GM23248 (cell line): ENCODE data around the gene POU3F3. TPM values are rescaled to one million over a fixed set of nuclear protein-coding genes. Genes with fewer than 3 reads are reported as not detected.

Source experiments
- DNase-seq: peaks from one replicate; pipeline ENCODE4 v3.0.0-alpha.2; 2015
- H2AFZ ChIP-seq: fragments of 200-600 bp; sonication (generic); 2 replicates; pipeline ENCODE4 v1.6.1; 2016; ENCODE audit warnings: antibody characterized with exemption
- H3F3A ChIP-seq: fragments of 200-600 bp; sonication (generic); 2 replicates; pipeline ENCODE4 v1.6.1; 2016; ENCODE audit warnings: mild to moderate bottlenecking, antibody characterized with exemption, mixed run types; ENCODE audit not compliant: insufficient read depth
- H3K27ac ChIP-seq: fragments of 200-600 bp; sonication (generic); 2 replicates; pipeline ENCODE4 v1.5.1; 2016; ENCODE audit warnings: mild to moderate bottlenecking
- H3K27me3 ChIP-seq: fragments of 200-600 bp; sonication (generic); replicated peaks from 2 replicates; pipeline ENCODE4 v1.6.1; 2016; ENCODE audit warnings: mild to moderate bottlenecking; ENCODE audit not compliant: insufficient read depth
- H3K36me3 ChIP-seq: fragments of 200-600 bp; sonication (generic); 2 replicates; pipeline ENCODE4 v1.6.1; 2016; ENCODE audit warnings: low read depth, mild to moderate bottlenecking
- H3K4me1 ChIP-seq: fragments of 200-600 bp; sonication (generic); 2 replicates; pipeline ENCODE4 v1.6.1; 2016; ENCODE audit warnings: mild to moderate bottlenecking; ENCODE audit not compliant: insufficient read depth
- H3K4me2 ChIP-seq: fragments of 200-600 bp; sonication (generic); one replicate; pipeline ENCODE4 v1.6.1; 2016; ENCODE audit warnings: mild to moderate bottlenecking; ENCODE audit not compliant: unreplicated experiment
- H3K4me3 ChIP-seq: fragments of 200-600 bp; sonication (generic); 2 replicates; pipeline ENCODE4 v1.5.1; 2016; ENCODE audit warnings: mild to moderate bottlenecking
- H3K79me2 ChIP-seq: fragments of 200-600 bp; sonication (generic); 2 replicates; pipeline ENCODE4 v1.6.1; 2016; ENCODE audit warnings: mild to moderate bottlenecking; ENCODE audit not compliant: insufficient read depth
- H3K9ac ChIP-seq: fragments of 200-600 bp; sonication (generic); 2 replicates; pipeline ENCODE4 v1.6.1; 2016; ENCODE audit warnings: mild to moderate bottlenecking
- H3K9me2 ChIP-seq: fragments of 200-600 bp; sonication (generic); 2 replicates; pipeline ENCODE4 v1.6.1; 2016; ENCODE audit warnings: mixed run types, mild to moderate bottlenecking, moderate library complexity; ENCODE audit not compliant: insufficient read depth
- H3K9me3 ChIP-seq: fragments of 200-600 bp; sonication (generic); one replicate; pipeline ENCODE4 v1.6.1; 2017; ENCODE audit warnings: low read depth
- H4K20me1 ChIP-seq: fragments of 200-600 bp; sonication (generic); 2 replicates; pipeline ENCODE4 v1.6.0; 2016; ENCODE audit not compliant: insufficient read depth
- EZH2 ChIP-seq: fragments of 200-600 bp; sonication (generic); IDR thresholded peaks from 2 replicates; pipeline ENCODE4 v1.6.1; 2018; ENCODE audit warnings: antibody characterized with exemption, mild to moderate bottlenecking; ENCODE audit not compliant: insufficient read depth, poor library complexity, severe bottlenecking
- EZH2phosphoT487 ChIP-seq: fragments of 200-600 bp; sonication (generic); IDR thresholded peaks from 2 replicates; pipeline ENCODE4 v1.6.1; 2018; ENCODE audit warnings: antibody characterized with exemption, moderate library complexity, mild to moderate bottlenecking, low read depth; ENCODE audit not compliant: insufficient read depth
- WGBS, 2 experiments: methylation state at CpG; one replicate each; pipeline ENCODE4 v1.1.6; 2015 to 2017; ENCODE audit warnings: low lambda C conversion rate in 2 of 2, low coverage in 1 of 2; ENCODE audit errors: missing lambda C conversion rate in 2 of 2; 5-methylcytosine and 5-hydroxymethylcytosine counted together
- in situ Hi-C: fragments of 300-500 bp; cut with MboI; formaldehyde crosslinking; loops from 2 replicates; pipeline ENCODE4 v1.15.0; 2020
- polyA plus RNA-seq: library from polyadenylated mRNA; unstranded; fragments of >200 nt; fragmentation: Nextera tagmentation; extraction: Ambion mirVana; gene quantifications from 2 replicates; pipeline ENCODE4 v1.2.1, GENCODE V29; 2016
- total RNA-seq: library from RNA; depleted of rRNA; stranded (reverse); fragments of >200 nt; shearing (Covaris generic); gene quantifications from 2 replicates; pipeline ENCODE4 v1.2.3, GENCODE V29; 2014

The POU3F3 gene
- total and polyA plus RNA-seq, 2 experiments from 2014 or later = not detected

DNA sequence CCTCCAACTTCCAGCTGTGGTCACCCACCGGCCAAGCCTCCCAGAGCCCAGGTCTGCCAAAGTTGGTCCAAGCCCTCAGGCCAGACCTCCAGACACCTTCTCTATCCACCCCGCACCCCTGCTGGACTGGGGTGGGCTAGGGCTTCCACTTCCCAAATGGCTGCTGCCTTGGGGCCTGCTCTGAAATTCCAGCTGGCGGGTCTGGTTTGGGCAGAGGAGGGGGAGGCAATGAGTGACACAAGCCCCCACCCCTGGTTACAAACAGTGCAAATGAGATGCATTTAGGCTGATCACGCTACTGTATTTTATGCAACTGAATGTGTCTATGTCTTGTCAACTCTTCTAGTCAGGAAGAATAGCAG lies 14.6 kb downstream of the POU3F3 start:
- H3K4me3 ChIP-seq = no peak overlapping the region
- no peaks in the 10 kb centered on the region for H3K4me1 ChIP-seq
- H2AFZ ChIP-seq = no peak overlapping the region
- H4K20me1 ChIP-seq = no peaks in the 10 kb centered on the region
- H3K36me3 ChIP-seq = no peaks in the 10 kb centered on the region
- no peaks in the 10 kb centered on the region for H3K9me3 ChIP-seq
- no peaks in the 10 kb centered on the region for H3F3A ChIP-seq
- no peak overlapping the region for H3K9ac ChIP-seq
- in situ Hi-C loops = loop anchor here (25.0 kb wide), 1 partner anchor 1706 kb away; no protein-coding TSS in a partner anchor
- H3K27ac ChIP-seq = no peak overlapping the region
- TF ChIP-seq EZH2 (no peak), EZH2phosphoT487 (no peak)
- no peak overlapping the region for H3K4me2 ChIP-seq
- no peaks in the 10 kb centered on the region for H3K79me2 ChIP-seq
- 70 to 71% methylated on average over 4 of the region's 4 CpGs for WGBS, 2 experiments
- no peak for DNase-seq
- no peaks in the 10 kb centered on the region for H3K9me2 ChIP-seq
- peaks cover 34% of the 10 kb centered on the region for H3K27me3 ChIP-seq

- Histone ChIP-seq H3K27ac (no peak overlapping the region), H2AFZ (no peak overlapping the region), H3K4me3 (no peak overlapping the region), H3K79me2 (no peaks in the 10 kb centered on the region), H4K20me1 (no peaks in the 10 kb centered on the region), H3K9ac (no peak overlapping the region), H3K27me3 (peaks cover 34% of the 10 kb centered on the region), H3K4me2 (no peak overlapping the region), H3K9me3 (no peaks in the 10 kb centered on the region), H3F3A (no peaks in the 10 kb centered on the region), H3K36me3 (no peaks in the 10 kb centered on the region), H3K4me1 (no peaks in the 10 kb centered on the region), H3K9me2 (no peaks in the 10 kb centered on the region)
- TF ChIP-seq EZH2phosphoT487 = no peak
- no peak for TF ChIP-seq EZH2
- in situ Hi-C loops = loop anchor here (25.0 kb wide), 1 partner anchor 1708 kb away; no protein-coding TSS in a partner anchor
- DNase-seq = no peak
- 61 to 67% methylated on average over 4 of the region's 4 CpGs for WGBS, 2 experiments
These were observed 16.4 kb downstream of the POU3F3 start for GRCh38 chr2:104870100-104870975.

DNA sequence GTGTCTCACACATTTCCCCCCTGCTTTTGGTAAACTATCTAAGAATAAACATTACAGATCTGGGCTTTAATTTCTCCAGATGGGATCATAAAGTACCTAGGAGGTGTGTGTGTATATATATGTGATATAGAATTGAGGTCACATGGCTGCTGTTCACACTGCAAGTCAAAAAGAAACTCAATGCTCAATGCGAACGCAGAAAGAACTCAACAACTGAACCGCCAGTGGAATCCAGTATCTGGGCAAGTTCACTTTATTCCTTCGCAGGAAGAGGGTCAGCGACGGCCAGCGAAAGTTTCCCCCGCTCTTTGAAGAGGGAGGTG lies 17.7 kb downstream of the POU3F3 start:
- H3K4me2 ChIP-seq = no peak overlapping the region
- no peak overlapping the region for H3K27ac ChIP-seq
- in situ Hi-C loops = loop anchor here (25.0 kb wide), 1 partner anchor 1709 kb away; no protein-coding TSS in a partner anchor
- DNase-seq = no peak
- H3K36me3 ChIP-seq = no peaks in the 10 kb centered on the region
- no peaks in the 10 kb centered on the region for H3K9me2 ChIP-seq
- no peaks in the 10 kb centered on the region for H3K9me3 ChIP-seq
- no peak overlapping the region for H3K4me3 ChIP-seq
- H3K79me2 ChIP-seq = no peaks in the 10 kb centered on the region
- no peak overlapping the region for H2AFZ ChIP-seq
- 2% methylated on average over 8 of the region's 8 CpGs for WGBS, 2 experiments
- TF ChIP-seq EZH2phosphoT487 (no peak), EZH2 (no peak)
- H3K27me3 ChIP-seq = peaks cover 41% of the 10 kb centered on the region
- H3K9ac ChIP-seq = no peak overlapping the region
- H3K4me1 ChIP-seq = no peaks in the 10 kb centered on the region
- H3F3A ChIP-seq = no peaks in the 10 kb centered on the region
- H4K20me1 ChIP-seq = no peaks in the 10 kb centered on the region

DNA sequence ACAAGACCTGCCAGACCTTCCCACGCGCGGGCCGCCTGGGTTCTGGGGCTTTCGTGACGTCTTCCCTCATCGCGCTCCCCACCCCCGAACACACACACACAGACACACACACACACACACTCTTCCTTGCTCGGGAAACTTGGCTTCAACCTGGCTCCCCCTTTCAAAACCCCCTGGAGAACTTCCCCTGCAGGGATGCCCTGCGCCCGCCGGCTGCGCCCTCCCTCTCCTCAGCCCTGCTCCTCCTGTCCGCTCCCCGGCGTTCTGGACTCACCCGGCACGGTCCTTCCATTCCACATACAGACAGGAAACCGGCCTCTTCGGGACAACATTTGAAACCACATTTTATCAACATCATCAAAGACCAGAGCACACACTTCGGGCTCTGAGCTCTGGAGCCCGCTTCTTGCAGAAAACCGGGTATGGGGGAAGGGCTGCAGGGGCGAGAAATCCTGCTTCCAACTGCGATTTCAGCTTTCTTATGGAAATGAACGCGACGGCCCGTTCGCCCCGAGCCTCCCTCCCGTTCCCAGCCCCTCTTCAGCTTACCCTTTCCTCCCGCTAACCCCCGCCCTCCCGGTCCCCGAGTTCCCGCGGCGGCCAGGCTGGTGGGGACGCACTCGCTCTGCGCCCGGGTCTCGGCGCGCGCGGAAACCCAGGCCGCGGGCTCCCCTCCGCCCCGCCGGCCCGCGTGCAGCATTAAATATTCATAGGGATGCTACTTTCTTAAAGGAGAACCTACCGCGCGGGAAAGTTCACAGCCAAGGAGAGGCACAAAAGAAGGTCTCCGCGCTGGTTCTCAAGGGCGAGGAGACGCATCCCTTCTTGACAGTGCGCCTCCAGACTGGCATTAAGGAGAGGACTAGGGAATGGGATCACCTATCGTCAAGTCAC lies 18.3 kb downstream of the POU3F3 start:
- Histone ChIP-seq H3K27ac (no peak overlapping the region), H3K4me2 (peak overlapping the region; percentile 83), H3K4me1 (no peaks in the 10 kb centered on the region), H3K9ac (no peak overlapping the region), H3K79me2 (no peaks in the 10 kb centered on the region), H3K9me3 (no peaks in the 10 kb centered on the region), H3K27me3 (peaks cover 41% of the 10 kb centered on the region), H3K9me2 (no peaks in the 10 kb centered on the region), H3F3A (no peaks in the 10 kb centered on the region), H3K36me3 (no peaks in the 10 kb centered on the region), H3K4me3 (peak overlapping the region; percentile 79; the same call in 1 of the 2 replicates), H4K20me1 (no peaks in the 10 kb centered on the region), H2AFZ (no peak overlapping the region)
- in situ Hi-C loops = loop anchor here (25.0 kb wide), 1 partner anchor 1710 kb away; no protein-coding TSS in a partner anchor
- WGBS, 2 experiments = 3 to 4% methylated on average over 48 to 65 of the region's 65 CpGs
- DNase-seq = peak; percentile 27
- TF ChIP-seq EZH2phosphoT487 (0 out of 2 replicates have a peak, but pooled peaks have one; percentile 10), EZH2 (peak; percentile 81)
